CD8-positive, alpha-beta memory T cell (primary cell): ENCODE data around the gene AGAP1. TPM values are rescaled to one million over a fixed set of nuclear protein-coding genes. Genes with fewer than 3 reads are reported as not detected.
"Not testable (repeated sequence)": the region's sequence is repeated elsewhere in the genome, so short reads cannot be mapped to it uniquely, and the experiment has no call there.

Experiments used
- CTCF ChIA-PET: fragments of 350-600 bp; sonication (Branson Sonifier 250); formaldehyde crosslinking; loops from one replicate; lab custom pipeline; 2021; ENCODE audit warnings: antibody characterized with exemption; lab: Charles Lee
- POLR2A ChIA-PET: fragments of 350-600 bp; sonication (Branson Sonifier 250); formaldehyde crosslinking; loops from one replicate; lab custom pipeline; 2021; ENCODE audit warnings: antibody characterized with exemption; lab: Charles Lee
- DNase-seq, 5 donors: peaks; one replicate each; pipeline versions ENCODE4 v3.0.0 to v3.0.0-alpha.2; 2020 to 2022; ENCODE audit warnings: mixed read lengths in 1 of 5
- H3K27ac ChIP-seq: one replicate; pipeline ENCODE4 v1.7.0; 2013; ENCODE audit warnings: low read depth, mild to moderate bottlenecking, low read length, moderate library complexity
- H3K27me3 ChIP-seq: 2 replicates; pipeline ENCODE4 v1.7.0; 2013; ENCODE audit warnings: low read length, mild to moderate bottlenecking; ENCODE audit not compliant: insufficient read depth, poor library complexity, severe bottlenecking
- H3K36me3 ChIP-seq: 2 replicates; pipeline ENCODE4 v1.7.0; 2013; ENCODE audit warnings: mild to moderate bottlenecking, low read length, moderate library complexity; ENCODE audit not compliant: insufficient read depth
- H3K4me1 ChIP-seq: 2 replicates; pipeline ENCODE4 v1.7.0; 2013; ENCODE audit warnings: mild to moderate bottlenecking, low read length, moderate library complexity; ENCODE audit not compliant: insufficient read depth
- H3K4me3 ChIP-seq: 2 replicates; pipeline ENCODE4 v1.7.0; 2013; ENCODE audit warnings: mild to moderate bottlenecking, low read length
- H3K9me3 ChIP-seq: 2 replicates; pipeline ENCODE4 v1.7.0; 2013; ENCODE audit warnings: mild to moderate bottlenecking, low read length
- H3K27ac Mint-ChIP-seq, 8 donors: one replicate each; pipeline ENCODE4 v1.8.0; 2020 to 2021; ENCODE audit warnings: mixed read lengths in 8 of 8, mild to moderate bottlenecking in 6 of 8, inconsistent platforms in 3 of 8, moderate library complexity in 3 of 8
- H3K27me3 Mint-ChIP-seq, 2 donors: one replicate each; pipeline ENCODE4 v1.8.0; 2020 to 2021; ENCODE audit warnings: mixed read lengths in 2 of 2, mild to moderate bottlenecking in 1 of 2, moderate library complexity in 1 of 2
- H3K36me3 Mint-ChIP-seq, 3 donors: one replicate each; pipeline ENCODE4 v1.8.0; 2020 to 2021; ENCODE audit warnings: mixed read lengths in 3 of 3, inconsistent platforms in 1 of 3, mild to moderate bottlenecking in 1 of 3
- H3K4me1 Mint-ChIP-seq, 3 donors: one replicate each; pipeline ENCODE4 v1.8.0; 2020 to 2021; ENCODE audit warnings: mixed read lengths in 3 of 3, inconsistent platforms in 1 of 3, mild to moderate bottlenecking in 1 of 3
- H3K4me3 Mint-ChIP-seq, 7 donors: one replicate each; pipeline ENCODE4 v1.8.0; 2020 to 2021; ENCODE audit warnings: mixed read lengths in 7 of 7, mild to moderate bottlenecking in 6 of 7, moderate library complexity in 4 of 7, inconsistent platforms in 2 of 7
- H3K9me3 Mint-ChIP-seq, 5 donors: one replicate each; pipeline ENCODE4 v1.8.0; 2020 to 2022; ENCODE audit warnings: mixed read lengths in 5 of 5, mild to moderate bottlenecking in 3 of 5, moderate library complexity in 2 of 5, inconsistent platforms in 1 of 5
- polyA plus RNA-seq: library from polyadenylated mRNA; unstranded; fragments of 300-500 nt; fragmentation: Illumina TruSeq; gene quantifications from one replicate; pipeline ENCODE4 v1.2.3, GENCODE V29; 2021
- total RNA-seq, 2 experiments: library from RNA; stranded (reverse); gene quantifications; one replicate each; pipeline ENCODE4 v1.2.3, GENCODE V29; 2021

AGAP1 gene
- total and polyA plus RNA-seq, 3 experiments from 2014 or later, result 1.2 to 3.3 (median 2.7) TPM

GRCh38 chr2:235598026-235598425 lies 104.2 kb downstream of the AGAP1 start:
- ChIA-PET CTCF (no interaction called here), POLR2A (no interaction called here)
- Histone ChIP-seq H3K36me3 (no peaks in the 10 kb centered on the region), H3K27ac (no peak overlapping the region), H3K4me1 (no peaks in the 10 kb centered on the region), H3K9me3 (no peaks in the 10 kb centered on the region), H3K4me3 (no peak overlapping the region), H3K27me3 (no peaks in the 10 kb centered on the region)
- no peak for DNase-seq
- Mint-ChIP-seq H3K27ac (no peak overlapping the region), H3K4me1 (no peaks in the 10 kb centered on the region), H3K4me3 (no peak overlapping the region), H3K9me3 (peaks cover 0 to 4% (median 0%) of the 10 kb centered on the region in 5 donors), H3K36me3 (peaks cover 0 to 1% (median 0%) of the 10 kb centered on the region in 3 donors), H3K27me3 (no peaks in the 10 kb centered on the region)

- H3K9me3 Mint-ChIP-seq, result peaks cover 0 to 4% (median 0%) of the 10 kb centered on the region in 5 donors
- Histone ChIP-seq H3K4me1 (no peaks in the 10 kb centered on the region), H3K27me3 (no peaks in the 10 kb centered on the region), H3K4me3 (no peak overlapping the region), H3K9me3 (no peaks in the 10 kb centered on the region), H3K36me3 (no peaks in the 10 kb centered on the region), H3K27ac (no peak overlapping the region)
- no peaks in the 10 kb centered on the region for H3K27me3 Mint-ChIP-seq
- POLR2A ChIA-PET, result no interaction called here
- H3K27ac Mint-ChIP-seq, result no peak overlapping the region
- H3K4me3 Mint-ChIP-seq, result no peak overlapping the region
- peaks cover 0 to 1% (median 0%) of the 10 kb centered on the region in 3 donors for H3K36me3 Mint-ChIP-seq
- H3K4me1 Mint-ChIP-seq, result no peaks in the 10 kb centered on the region
- DNase-seq, result no peak
- CTCF ChIA-PET, result no interaction called here
Measured at GRCh38 chr2:235598532-235599531, 105.0 kb downstream of the AGAP1 start.

GRCh38 chr2:235599596-235600338 lies 105.9 kb downstream of the AGAP1 start:
- Histone ChIP-seq H3K27ac (no peak overlapping the region), H3K4me1 (no peaks in the 10 kb centered on the region), H3K4me3 (no peak overlapping the region), H3K27me3 (no peaks in the 10 kb centered on the region), H3K36me3 (no peaks in the 10 kb centered on the region), H3K9me3 (no peaks in the 10 kb centered on the region)
- CTCF ChIA-PET, result no interaction called here
- POLR2A ChIA-PET, result no interaction called here
- H3K9me3 Mint-ChIP-seq, result peaks cover 0 to 4% (median 0%) of the 10 kb centered on the region in 5 donors
- H3K4me3 Mint-ChIP-seq, result no peak overlapping the region
- H3K27me3 Mint-ChIP-seq, result no peaks in the 10 kb centered on the region
- peak overlapping the region in 1 of 8 donors; percentile 84 for H3K27ac Mint-ChIP-seq
- no peaks in the 10 kb centered on the region for H3K4me1 Mint-ChIP-seq
- H3K36me3 Mint-ChIP-seq, result peaks cover 0 to 1% (median 0%) of the 10 kb centered on the region in 3 donors
- no peak for DNase-seq

GRCh38 chr2:235600406-235600805 lies 106.6 kb downstream of the AGAP1 start:
- H3K4me3 ChIP-seq, result no peak overlapping the region
- Mint-ChIP-seq H3K9me3 (peaks cover 0 to 4% (median 0%) of the 10 kb centered on the region in 5 donors), H3K36me3 (peaks cover 0 to 1% (median 0%) of the 10 kb centered on the region in 3 donors), H3K4me1 (peaks cover 0 to 2% (median 1%) of the 10 kb centered on the region in 3 donors), H3K4me3 (no peak overlapping the region), H3K27ac (no peak overlapping the region), H3K27me3 (peaks cover 0 to under 1% of the 10 kb centered on the region in 2 donors)
- DNase-seq, result no peak
- H3K36me3 ChIP-seq, result no peaks in the 10 kb centered on the region
- H3K4me1 ChIP-seq, result no peaks in the 10 kb centered on the region
- CTCF ChIA-PET, result no interaction called here
- H3K27ac ChIP-seq, result no peak overlapping the region
- POLR2A ChIA-PET, result no interaction called here
- no peaks in the 10 kb centered on the region for H3K9me3 ChIP-seq
- no peaks in the 10 kb centered on the region for H3K27me3 ChIP-seq

GRCh38 chr2:235600926-235601325 lies 107.1 kb downstream of the AGAP1 start:
- POLR2A ChIA-PET, result no interaction called here

GRCh38 chr2:235601960-235602704 lies 108.3 kb downstream of the AGAP1 start:
- no peak for DNase-seq
- Mint-ChIP-seq H3K27ac (no peak overlapping the region), H3K9me3 (peaks cover 0 to 4% (median 0%) of the 10 kb centered on the region in 5 donors), H3K36me3 (no peaks in the 10 kb centered on the region), H3K4me3 (no peak overlapping the region), H3K4me1 (peaks cover 2 to 7% (median 3%) of the 10 kb centered on the region in 3 donors), H3K27me3 (peaks cover 0 to 6% of the 10 kb centered on the region in 2 donors)
- ChIA-PET CTCF (no interaction called here), POLR2A (no interaction called here)
- H3K4me3 ChIP-seq, result no peak overlapping the region
- no peaks in the 10 kb centered on the region for H3K27me3 ChIP-seq
- H3K27ac ChIP-seq, result no peak overlapping the region
- H3K9me3 ChIP-seq, result no peaks in the 10 kb centered on the region
- no peaks in the 10 kb centered on the region for H3K36me3 ChIP-seq
- no peaks in the 10 kb centered on the region for H3K4me1 ChIP-seq

More at GRCh38 chr2:235600926-235601325, 107.1 kb downstream of the AGAP1 start:
- Histone ChIP-seq H3K27ac (no peak overlapping the region), H3K9me3 (no peaks in the 10 kb centered on the region), H3K36me3 (no peaks in the 10 kb centered on the region), H3K27me3 (no peaks in the 10 kb centered on the region), H3K4me3 (no peak overlapping the region), H3K4me1 (no peaks in the 10 kb centered on the region)
- H3K4me1 Mint-ChIP-seq, result peaks cover 2 to 7% (median 3%) of the 10 kb centered on the region in 3 donors
- H3K27me3 Mint-ChIP-seq, result peaks cover 0 to 3% of the 10 kb centered on the region in 2 donors
- H3K36me3 Mint-ChIP-seq, result peaks cover 0 to 1% (median 0%) of the 10 kb centered on the region in 3 donors
- no peak for DNase-seq
- CTCF ChIA-PET, result no interaction called here
- H3K27ac Mint-ChIP-seq, result no peak overlapping the region
- peaks cover 0 to 4% (median 0%) of the 10 kb centered on the region in 5 donors for H3K9me3 Mint-ChIP-seq
- no peak overlapping the region for H3K4me3 Mint-ChIP-seq

- H3K36me3 ChIP-seq, POLR2A ChIA-PET, CTCF ChIA-PET, H3K4me1 Mint-ChIP-seq, H3K27me3 Mint-ChIP-seq, DNase-seq, H3K36me3 Mint-ChIP-seq, H3K9me3 Mint-ChIP-seq, H3K4me3 Mint-ChIP-seq, H3K4me3 ChIP-seq, H3K27me3 ChIP-seq, H3K4me1 ChIP-seq, H3K27ac ChIP-seq, H3K9me3 ChIP-seq, H3K27ac Mint-ChIP-seq: not testable (repeated sequence)
Measured at GRCh38 chr2:235602971-235603370, 109.1 kb downstream of the AGAP1 start.
